Esophagus squamous epithelium (tissue), 4 donors: ENCODE results near the gene HCN1.

ENCODE experiments used
- CTCF ChIP-seq, 6 experiments: fragments of 450-650 bp in 4 of 6; fragments of 200-600 bp in 2 of 6; sonication (generic) in 2 of 6; IDR thresholded peaks; one replicate each; pipeline ENCODE4 v1.5.1; 2016 to 2019; ENCODE audit warnings: antibody characterized with exemption in 6 of 6, mild to moderate bottlenecking in 4 of 6, moderate library complexity in 4 of 6
- POLR2A ChIP-seq, 4 donors: fragments of 450-650 bp; IDR thresholded peaks; one replicate each; pipeline ENCODE4 v1.6.1; 2017; ENCODE audit warnings: antibody characterized with exemption in 4 of 4, mild to moderate bottlenecking in 4 of 4, moderate library complexity in 3 of 4

GRCh38 chr5:45274241-45274640 lies 421.9 kb downstream of the HCN1 start:
- TF ChIP-seq POLR2A (IDR thresholded peaks at IDR 0.05): no peak
- TF ChIP-seq CTCF (IDR thresholded peaks at IDR 0.05): no peak
